B cell (primary cell): Measurements from ENCODE around the gene ADGRB2. TPM values are rescaled to one million over a fixed set of nuclear protein-coding genes. Genes with fewer than 3 reads are reported as not detected.

Experiments used
- ATAC-seq: fragments of 200-7000 bp; cut with Tn5 transposase; one replicate; pipeline ENCODE4 v1.10.0; 2021; ENCODE audit warnings: low read depth, mild to moderate bottlenecking, moderate number of reproducible peaks, moderate library complexity
- CTCF ChIA-PET: fragments of 350-600 bp; sonication (Branson Sonifier 250); formaldehyde crosslinking; loops from one replicate; lab custom pipeline; 2021; ENCODE audit warnings: antibody characterized with exemption, inconsistent platforms; lab: Charles Lee
- POLR2A ChIA-PET: fragments of 350-600 bp; sonication (Branson Sonifier 250); formaldehyde crosslinking; loops from one replicate; lab custom pipeline; 2021; ENCODE audit warnings: antibody characterized with exemption; lab: Charles Lee
- DNase-seq: peaks from one replicate; pipeline ENCODE4 v3.0.0; 2013
- H2AFZ ChIP-seq: 2 replicates; pipeline ENCODE4 v1.6.1; 2012; ENCODE audit warnings: mild to moderate bottlenecking, low read depth, low read length; ENCODE audit not compliant: insufficient read depth, poor library complexity, severe bottlenecking
- H3K27ac ChIP-seq, 2 donors: 1 replicate in 1 of 2; 2 replicates in 1 of 2; pipeline ENCODE4 v1.5.1; 2012 to 2013; ENCODE audit warnings: low read length in 2 of 2, mild to moderate bottlenecking in 2 of 2, moderate library complexity in 1 of 2
- H3K27me3 ChIP-seq, 4 experiments: fragments of 200-600 bp in 1 of 4; sonication (generic) in 1 of 4; replicated peaks in 1 of 4; 1 replicate in 2 of 4; 2 replicates in 2 of 4; pipeline versions ENCODE4 v1.6.1 to v1.7.0; 2013 to 2016; ENCODE audit warnings: low read length in 3 of 4, mild to moderate bottlenecking in 2 of 4, mixed read lengths in 1 of 4, moderate library complexity in 1 of 4; ENCODE audit not compliant: insufficient read depth in 4 of 4, control insufficient read depth in 3 of 4; ENCODE audit errors: control extremely low read depth in 1 of 4
- H3K36me3 ChIP-seq, 2 experiments: replicated peaks in 1 of 2; 1 replicate in 1 of 2; 2 replicates in 1 of 2; pipeline versions ENCODE4 v1.6.1 to v1.7.1; 2013; ENCODE audit warnings: low read length in 1 of 2; ENCODE audit not compliant: insufficient read depth in 2 of 2, control insufficient read depth in 1 of 2; ENCODE audit errors: control extremely low read depth in 1 of 2, extremely low read depth in 1 of 2
- H3K4me1 ChIP-seq, 2 donors: fragments of 200-600 bp in 1 of 2; sonication (generic) in 1 of 2; 1 replicate in 1 of 2; 2 replicates in 1 of 2; pipeline versions ENCODE4 v1.5.1 to v1.6.1; 2013 to 2017; ENCODE audit warnings: low read length in 2 of 2; ENCODE audit not compliant: control insufficient read depth in 2 of 2, insufficient read depth in 2 of 2
- H3K4me2 ChIP-seq: replicated peaks from 2 replicates; pipeline ENCODE3; 2012; ENCODE audit warnings: mild to moderate bottlenecking, low read depth, low read length; ENCODE audit not compliant: poor library complexity, severe bottlenecking
- H3K4me3 ChIP-seq, 5 experiments: fragments of 200-600 bp in 1 of 5; sonication (generic) in 1 of 5; 1 replicate in 3 of 5; 2 replicates in 2 of 5; pipeline versions ENCODE4 v1.5.1 to v1.7.0; 2011 to 2016; ENCODE audit warnings: low read length in 4 of 5, mild to moderate bottlenecking in 4 of 5, low read depth in 2 of 5, control low read depth in 1 of 5, moderate library complexity in 1 of 5; ENCODE audit not compliant: insufficient read depth in 1 of 5; ENCODE audit errors: control extremely low read depth in 1 of 5, extremely low read depth in 1 of 5
- H3K79me2 ChIP-seq: fragments of 200-600 bp; sonication (generic); one replicate; pipeline ENCODE4 v1.6.0; 2016; ENCODE audit warnings: low read length; ENCODE audit not compliant: control insufficient read depth, insufficient read depth
- H3K9ac ChIP-seq: fragments of 200-600 bp; sonication (generic); 2 replicates; pipeline ENCODE4 v1.6.1; 2017; ENCODE audit warnings: mild to moderate bottlenecking, low read length, moderate library complexity
- H3K9me3 ChIP-seq, 3 donors: one replicate each; pipeline versions ENCODE4 v1.6.1 to v1.7.1; 2013; ENCODE audit warnings: low read length in 2 of 3; ENCODE audit not compliant: control insufficient read depth in 2 of 3, insufficient read depth in 1 of 3; ENCODE audit errors: control extremely low read depth in 1 of 3
- H4K20me1 ChIP-seq: 2 replicates; pipeline ENCODE4 v1.6.0; 2012; ENCODE audit warnings: mild to moderate bottlenecking, low read length; ENCODE audit not compliant: insufficient read depth, control insufficient read depth, poor library complexity, severe bottlenecking
- H3K27ac Mint-ChIP-seq: one replicate; pipeline ENCODE4 v1.8.0; 2021; ENCODE audit warnings: mixed read lengths
- H3K27me3 Mint-ChIP-seq: one replicate; pipeline ENCODE4 v1.8.0; 2021; ENCODE audit warnings: mixed read lengths
- H3K4me1 Mint-ChIP-seq: one replicate; pipeline ENCODE4 v1.8.0; 2021; ENCODE audit warnings: mixed read lengths
- H3K4me3 Mint-ChIP-seq: one replicate; pipeline ENCODE4 v1.8.0; 2021; ENCODE audit warnings: mixed read lengths
- H3K9me3 Mint-ChIP-seq: one replicate; pipeline ENCODE4 v1.8.0; 2022; ENCODE audit warnings: mixed read lengths; ENCODE audit not compliant: insufficient read depth
- EZH2 ChIP-seq: IDR thresholded peaks from 2 replicates; pipeline ENCODE4 v1.6.1; 2012; ENCODE audit warnings: borderline replicate concordance, low read depth, mild to moderate bottlenecking, moderate library complexity, low read length; ENCODE audit not compliant: insufficient read depth, poor library complexity, severe bottlenecking
- WGBS: methylation state at CpG from one replicate; pipeline ENCODE4 v1.1.5; 2013; ENCODE audit warnings: missing lambda C conversion rate; ENCODE audit not compliant: insufficient coverage; 5-methylcytosine and 5-hydroxymethylcytosine counted together
- intact Hi-C: fragments of 100-400 bp; cut with micrococcal nuclease; formaldehyde crosslinking; loops from one replicate; pipeline ENCODE4 v1.10.0; 2022
- polyA plus RNA-seq: library from polyadenylated mRNA; depleted of rRNA; stranded (reverse); fragments of >200 nt; gene quantifications from 2 replicates; pipeline ENCODE4 v1.2.3, GENCODE V29; 2012
- total RNA-seq, 2 donors: library from RNA; stranded (reverse); fragments of 120-200 nt in 1 of 2; gene quantifications; 1 replicate in 1 of 2; 2 replicates in 1 of 2; pipeline versions ENCODE4 v1.2.3 to v1.2.4, GENCODE V29; 2013 to 2022
- TF ChIP-seq, protein P1 (sequence below): fragments of 200-600 bp; IDR thresholded peaks from one replicate; pipeline ENCODE4 v1.8.0; 2022; ENCODE audit warnings: antibody characterized with exemption, mild to moderate bottlenecking

Gene ADGRB2
- total and polyA plus RNA-seq, 2 donors (not counting 1 experiment from before 2014, with no cell fraction given): 1.9 to 2.7 TPM

DNA sequence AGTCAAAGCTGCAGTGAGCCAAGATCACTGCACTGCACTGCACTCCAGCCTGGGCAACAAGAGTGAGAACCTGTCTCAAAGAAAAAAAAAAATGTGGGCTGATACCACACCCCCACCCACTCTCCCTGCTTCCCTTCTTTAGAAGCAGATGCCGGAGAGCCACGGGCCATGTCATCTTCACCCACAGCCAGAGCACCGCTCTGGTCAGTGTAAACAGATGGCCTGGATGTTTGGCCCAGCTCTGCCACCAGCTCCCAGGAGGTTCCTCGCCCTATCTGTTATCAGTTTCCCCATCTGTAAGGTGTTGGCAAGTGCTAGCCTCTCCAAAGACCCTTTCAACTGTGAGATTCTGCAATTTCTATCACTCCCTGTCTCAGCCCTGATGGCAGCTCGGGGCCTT, 11.9 kb upstream of the ADGRB2 start:
- ATAC-seq: no peak
- H3K9me3 ChIP-seq: peaks cover 0 to 6% (median 0%) of the 10 kb centered on the region in 3 donors
- peaks cover 23 to 27% of the 10 kb centered on the region in 2 donors for H3K4me1 ChIP-seq
- no peak for TF ChIP-seq EZH2
- H3K79me2 ChIP-seq: no peaks in the 10 kb centered on the region
- H2AFZ ChIP-seq: no peak overlapping the region
- WGBS: 90% methylated on average over 5 of the region's 5 CpGs
- CTCF ChIA-PET: interaction anchor here (1.2 to 1.4 kb wide), 5 partner anchors 12 to 188 kb away, joined by 3 to 4 read pairs (median 4); no protein-coding TSS in a partner anchor
- H3K4me3 ChIP-seq: no peak overlapping the region
- H3K27ac ChIP-seq: no peak overlapping the region
- H3K4me2 ChIP-seq: no peak overlapping the region
- H4K20me1 ChIP-seq: no peaks in the 10 kb centered on the region
- peaks cover 54% of the 10 kb centered on the region for H3K27me3 Mint-ChIP-seq
- no peaks in the 10 kb centered on the region for H3K36me3 ChIP-seq
- H3K4me3 Mint-ChIP-seq: no peak overlapping the region
- no peak for DNase-seq
- H3K4me1 Mint-ChIP-seq: peaks cover 19% of the 10 kb centered on the region
- POLR2A ChIA-PET: interaction anchor here (0.7 kb wide), 1 partner anchor 169 kb away, joined by 5 read pairs; no protein-coding TSS in a partner anchor
- no peaks in the 10 kb centered on the region for H3K9me3 Mint-ChIP-seq
- peaks cover 0 to 73% (median 40%) of the 10 kb centered on the region in 4 experiments for H3K27me3 ChIP-seq
- H3K9ac ChIP-seq: no peak overlapping the region
- intact Hi-C loops: no loop called here
- H3K27ac Mint-ChIP-seq: no peak overlapping the region

DNA sequence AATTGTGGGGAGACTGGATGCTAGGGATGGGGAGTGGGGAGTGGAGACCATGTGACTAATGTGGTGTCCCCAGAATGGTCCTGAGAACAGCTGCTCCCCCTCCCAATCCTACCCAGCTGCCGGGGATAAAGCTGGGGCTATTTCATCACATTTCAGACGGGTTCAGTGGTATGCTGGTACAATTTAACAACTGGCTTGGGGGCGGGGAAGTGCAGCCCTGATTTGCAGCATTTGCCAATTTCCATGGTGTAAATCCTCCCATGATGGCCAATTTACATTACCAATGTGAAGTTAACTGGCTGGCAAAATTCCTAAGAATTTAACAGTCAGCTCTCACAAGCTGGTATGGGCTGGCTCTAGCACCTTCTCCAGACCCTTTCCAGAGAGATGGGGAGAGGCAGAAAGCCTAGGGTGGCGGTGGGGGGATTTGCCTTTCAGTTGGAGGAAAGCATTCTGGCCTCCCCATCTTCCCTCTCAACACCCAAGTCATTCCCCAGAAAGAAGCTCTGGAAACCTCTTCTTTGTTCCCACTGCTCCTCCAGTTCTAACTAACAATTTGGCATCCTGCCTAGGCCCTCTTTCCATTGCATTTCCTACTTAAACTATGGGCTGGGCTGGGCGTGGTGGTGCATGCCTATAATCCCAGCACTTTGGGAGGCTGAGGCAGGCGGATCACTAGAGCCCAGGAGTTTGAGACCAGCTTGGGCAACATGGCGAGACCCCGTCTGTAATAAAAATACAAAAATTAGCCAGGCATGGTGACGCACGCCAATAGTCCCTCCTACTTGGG, 11.3 kb upstream of the ADGRB2 start:
- H3K9me3 Mint-ChIP-seq: no peaks in the 10 kb centered on the region
- TF ChIP-seq EZH2: no peak
- TF ChIP-seq, protein P1, sequence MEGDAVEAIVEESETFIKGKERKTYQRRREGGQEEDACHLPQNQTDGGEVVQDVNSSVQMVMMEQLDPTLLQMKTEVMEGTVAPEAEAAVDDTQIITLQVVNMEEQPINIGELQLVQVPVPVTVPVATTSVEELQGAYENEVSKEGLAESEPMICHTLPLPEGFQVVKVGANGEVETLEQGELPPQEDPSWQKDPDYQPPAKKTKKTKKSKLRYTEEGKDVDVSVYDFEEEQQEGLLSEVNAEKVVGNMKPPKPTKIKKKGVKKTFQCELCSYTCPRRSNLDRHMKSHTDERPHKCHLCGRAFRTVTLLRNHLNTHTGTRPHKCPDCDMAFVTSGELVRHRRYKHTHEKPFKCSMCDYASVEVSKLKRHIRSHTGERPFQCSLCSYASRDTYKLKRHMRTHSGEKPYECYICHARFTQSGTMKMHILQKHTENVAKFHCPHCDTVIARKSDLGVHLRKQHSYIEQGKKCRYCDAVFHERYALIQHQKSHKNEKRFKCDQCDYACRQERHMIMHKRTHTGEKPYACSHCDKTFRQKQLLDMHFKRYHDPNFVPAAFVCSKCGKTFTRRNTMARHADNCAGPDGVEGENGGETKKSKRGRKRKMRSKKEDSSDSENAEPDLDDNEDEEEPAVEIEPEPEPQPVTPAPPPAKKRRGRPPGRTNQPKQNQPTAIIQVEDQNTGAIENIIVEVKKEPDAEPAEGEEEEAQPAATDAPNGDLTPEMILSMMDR: no peak
- H3K4me1 Mint-ChIP-seq: peaks cover 24% of the 10 kb centered on the region
- H3K4me2 ChIP-seq: no peak overlapping the region
- DNase-seq (no peak), ATAC-seq (no peak)
- intact Hi-C loops: no loop called here
- 99% methylated on average over 7 of the region's 10 CpGs for WGBS
- ChIA-PET CTCF (interaction anchor here (1.2 to 1.4 kb wide), 4 partner anchors 13 to 188 kb away, joined by 3 to 4 read pairs (median 4); no protein-coding TSS in a partner anchor), POLR2A (no interaction called here)
- no peak overlapping the region for H3K27ac ChIP-seq
- no peak overlapping the region for H3K4me3 ChIP-seq
- no peak overlapping the region for H2AFZ ChIP-seq
- no peak overlapping the region for H3K4me3 Mint-ChIP-seq
- no peak overlapping the region for H3K9ac ChIP-seq
- no peak overlapping the region for H3K27ac Mint-ChIP-seq
- no peaks in the 10 kb centered on the region for H3K36me3 ChIP-seq
- H3K79me2 ChIP-seq: no peaks in the 10 kb centered on the region
- H3K27me3 ChIP-seq: peaks cover 0 to 73% (median 40%) of the 10 kb centered on the region in 4 experiments
- H3K27me3 Mint-ChIP-seq: peaks cover 55% of the 10 kb centered on the region
- H3K9me3 ChIP-seq: peaks cover 0 to 6% (median 0%) of the 10 kb centered on the region in 3 donors
- peaks cover 23 to 27% of the 10 kb centered on the region in 2 donors for H3K4me1 ChIP-seq
- no peaks in the 10 kb centered on the region for H4K20me1 ChIP-seq
